ENCODE measurements around the gene NACC2.
A peak's percentile ranks its signal among the peaks of the same experiment; 100 is the strongest.

DNA sequence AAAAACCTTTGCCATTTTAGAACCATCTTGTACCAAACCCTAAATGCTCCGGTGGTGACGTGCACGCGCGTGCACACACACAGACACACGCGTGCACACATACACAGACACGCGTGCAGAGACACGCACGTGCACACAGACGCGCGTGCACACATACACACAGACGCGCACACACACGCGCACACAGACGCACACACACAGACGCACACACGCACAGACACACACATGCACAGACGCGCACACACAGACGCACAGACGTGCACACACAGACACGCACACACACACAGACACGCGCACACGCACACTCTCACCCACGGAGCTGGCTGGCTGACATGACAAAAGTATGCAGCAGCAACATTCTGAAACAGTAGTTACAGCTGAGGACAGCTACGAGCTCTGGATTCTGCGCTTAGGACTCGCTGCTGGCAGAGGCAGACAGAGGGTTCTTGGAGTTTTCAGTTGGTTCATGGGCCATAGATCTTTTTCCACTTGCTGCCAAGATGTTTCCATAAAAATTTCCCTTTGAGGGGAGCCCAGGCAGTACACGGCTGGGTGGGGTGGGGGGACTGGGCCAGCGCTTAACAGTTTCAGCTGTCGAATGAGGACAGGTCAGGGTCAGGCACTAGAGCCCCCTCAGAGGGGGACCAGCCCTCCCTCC is 87.7 kb downstream of the NACC2 start:
- TF ChIP-seq SRF (IDR thresholded peaks at IDR 0.05; ENCODE audit: low read depth in 2 of 2, low read length in 2 of 2) = no peak
- no peak for TF ChIP-seq YY1 (IDR thresholded peaks at IDR 0.05; ENCODE audit: low read depth, low read length)
- no peak for TF ChIP-seq CREB1 (IDR thresholded peaks at IDR 0.05; ENCODE audit: low read depth)
- TF ChIP-seq TCF3 (IDR thresholded peaks at IDR 0.05; ENCODE audit: borderline replicate concordance, insufficient read depth, low read depth, low read length) = peak; percentile 93; the same call in 1 of the 2 replicates
- TF ChIP-seq, protein P1, sequence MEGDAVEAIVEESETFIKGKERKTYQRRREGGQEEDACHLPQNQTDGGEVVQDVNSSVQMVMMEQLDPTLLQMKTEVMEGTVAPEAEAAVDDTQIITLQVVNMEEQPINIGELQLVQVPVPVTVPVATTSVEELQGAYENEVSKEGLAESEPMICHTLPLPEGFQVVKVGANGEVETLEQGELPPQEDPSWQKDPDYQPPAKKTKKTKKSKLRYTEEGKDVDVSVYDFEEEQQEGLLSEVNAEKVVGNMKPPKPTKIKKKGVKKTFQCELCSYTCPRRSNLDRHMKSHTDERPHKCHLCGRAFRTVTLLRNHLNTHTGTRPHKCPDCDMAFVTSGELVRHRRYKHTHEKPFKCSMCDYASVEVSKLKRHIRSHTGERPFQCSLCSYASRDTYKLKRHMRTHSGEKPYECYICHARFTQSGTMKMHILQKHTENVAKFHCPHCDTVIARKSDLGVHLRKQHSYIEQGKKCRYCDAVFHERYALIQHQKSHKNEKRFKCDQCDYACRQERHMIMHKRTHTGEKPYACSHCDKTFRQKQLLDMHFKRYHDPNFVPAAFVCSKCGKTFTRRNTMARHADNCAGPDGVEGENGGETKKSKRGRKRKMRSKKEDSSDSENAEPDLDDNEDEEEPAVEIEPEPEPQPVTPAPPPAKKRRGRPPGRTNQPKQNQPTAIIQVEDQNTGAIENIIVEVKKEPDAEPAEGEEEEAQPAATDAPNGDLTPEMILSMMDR (IDR thresholded peaks at IDR 0.05 in 2 of 3, conservative IDR thresholded peaks at IDR 0.05 in 1 of 3; ENCODE audit: control insufficient read depth in 2 of 3, extremely low read depth in 1 of 3, insufficient read depth in 1 of 3, low read depth in 3 of 3, low read length in 3 of 3) = no peak
- no peak for TF ChIP-seq HDAC6 (IDR thresholded peaks at IDR 0.05; ENCODE audit: unreplicated experiment)
- no peak for TF ChIP-seq SP1 (IDR thresholded peaks at IDR 0.05; ENCODE audit: low read depth, low read length)
- TF ChIP-seq TCF7 (IDR thresholded peaks at IDR 0.05; ENCODE audit: borderline replicate concordance) = no peak
- no peak for TF ChIP-seq MXI1 (IDR thresholded peaks at IDR 0.05; ENCODE audit: low read depth, low read length)

Measured in GM12878 (cell line).